OCI-LY3 (cell line): ENCODE measurements around the gene CMA1.
"Not testable (repeated sequence)": the region's sequence is repeated elsewhere in the genome, so short reads cannot be mapped to it uniquely, and the experiment has no call there.

Source experiments
- H2AFZ ChIP-seq: fragments of 200-600, 300-600 bp; shearing (Covaris generic); 2 replicates; pipeline ENCODE4 v1.6.0; 2014; ENCODE audit warnings: antibody characterized with exemption, low read depth, low read length
- H3K27ac ChIP-seq: fragments of 200-600, 300-600 bp; sonication (generic); 2 replicates; pipeline ENCODE4 v1.5.1; 2014; ENCODE audit warnings: mild to moderate bottlenecking, low read length, moderate library complexity, mixed read lengths
- H3K27me3 ChIP-seq: fragments of 200-600, 300-600 bp; sonication (generic); 2 replicates; pipeline ENCODE4 v1.6.1; 2014; ENCODE audit warnings: low read depth, low read length, mixed read lengths
- H3K36me3 ChIP-seq: fragments of 200-600, 300-600 bp; sonication (generic); replicated peaks from 2 replicates; pipeline ENCODE3; 2014; ENCODE audit warnings: low read depth, low read length, mixed read lengths
- H3K4me1 ChIP-seq: fragments of 300-600, 200-600 bp; sonication (generic); 2 replicates; pipeline ENCODE4 v1.6.1; 2014; ENCODE audit warnings: low read length, mixed read lengths
- H3K4me2 ChIP-seq: fragments of 200-600, 300-600 bp; sonication (generic); 2 replicates; pipeline ENCODE4 v1.6.1; 2014; ENCODE audit warnings: low read length, mixed read lengths
- H3K4me3 ChIP-seq: fragments of 300-600, 200-600 bp; sonication (generic); 2 replicates; pipeline ENCODE4 v1.5.1; 2014; ENCODE audit warnings: antibody characterized with exemption, mild to moderate bottlenecking, low read length, moderate library complexity
- H3K79me2 ChIP-seq: fragments of 300-600, 200-600 bp; shearing (Covaris generic); 2 replicates; pipeline ENCODE4 v1.6.1; 2014; ENCODE audit warnings: mild to moderate bottlenecking, low read length, mixed read lengths
- H3K9ac ChIP-seq: fragments of 300-600, 200-600 bp; shearing (Covaris generic); 2 replicates; pipeline ENCODE4 v1.6.0; 2014; ENCODE audit warnings: mild to moderate bottlenecking, low read length, moderate library complexity
- H3K9me3 ChIP-seq: fragments of 200-600, 300-600 bp; shearing (Covaris generic); 2 replicates; pipeline ENCODE4 v1.6.1; 2014; ENCODE audit warnings: low read length, mixed read lengths; ENCODE audit not compliant: insufficient read depth
- H4K20me1 ChIP-seq: fragments of 200-600, 300-600 bp; sonication (generic); 2 replicates; pipeline ENCODE4 v1.6.1; 2016; ENCODE audit warnings: low read length, mixed read lengths; ENCODE audit not compliant: insufficient read depth
- CTCF ChIP-seq: fragments of 200-600, 300-600 bp; sonication (generic); IDR thresholded peaks from 2 replicates; pipeline ENCODE4 v1.5.1; 2014; ENCODE audit warnings: antibody characterized with exemption, low read length, low read depth
- EZH2phosphoT487 ChIP-seq: fragments of 200-600 bp; shearing (Covaris generic); IDR thresholded peaks from 2 replicates; pipeline ENCODE4 v1.6.1; 2018; ENCODE audit warnings: antibody characterized with exemption, mixed run types, low read depth

CMA1 gene

GRCh38 chr14:24535737-24536136 lies 27.7 kb upstream of the CMA1 start:
- Histone ChIP-seq H4K20me1 (no peaks in the 10 kb centered on the region), H3K79me2 (no peaks in the 10 kb centered on the region), H3K36me3 (no peaks in the 10 kb centered on the region), H3K4me2 (no peak overlapping the region), H3K9ac (no peak overlapping the region), H3K9me3 (peaks cover 10% of the 10 kb centered on the region; the same call in 1 of the 2 replicates), H3K4me1 (peaks cover 9% of the 10 kb centered on the region), H3K27ac (no peak overlapping the region), H3K4me3 (no peak overlapping the region), H3K27me3 (no peaks in the 10 kb centered on the region; the same call in 1 of the 2 replicates), H2AFZ (no peak overlapping the region)
- no peak for TF ChIP-seq CTCF
- no peak for TF ChIP-seq EZH2phosphoT487

DNA sequence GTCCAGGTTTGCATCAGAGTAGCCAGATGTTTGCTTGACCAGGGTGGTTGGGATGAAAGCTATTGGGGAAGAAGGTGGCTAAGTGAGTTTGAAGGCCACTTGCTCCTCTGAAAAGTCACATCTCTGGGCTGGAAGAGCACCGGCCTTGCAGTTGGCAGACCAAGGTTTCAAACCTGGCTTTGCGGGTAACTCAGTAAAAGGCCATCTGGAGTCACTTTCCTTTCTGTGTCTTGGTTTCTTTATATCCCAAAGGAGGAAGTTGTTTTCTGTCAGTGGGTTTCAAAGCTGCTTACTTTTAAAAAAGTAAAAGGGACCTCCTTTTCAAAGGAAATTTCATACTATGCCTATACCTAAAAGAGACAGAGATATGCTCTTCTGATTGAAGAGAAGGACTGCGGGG lies 26.2 kb upstream of the CMA1 start:
- H3K4me2 ChIP-seq, result no peak overlapping the region

DNA sequence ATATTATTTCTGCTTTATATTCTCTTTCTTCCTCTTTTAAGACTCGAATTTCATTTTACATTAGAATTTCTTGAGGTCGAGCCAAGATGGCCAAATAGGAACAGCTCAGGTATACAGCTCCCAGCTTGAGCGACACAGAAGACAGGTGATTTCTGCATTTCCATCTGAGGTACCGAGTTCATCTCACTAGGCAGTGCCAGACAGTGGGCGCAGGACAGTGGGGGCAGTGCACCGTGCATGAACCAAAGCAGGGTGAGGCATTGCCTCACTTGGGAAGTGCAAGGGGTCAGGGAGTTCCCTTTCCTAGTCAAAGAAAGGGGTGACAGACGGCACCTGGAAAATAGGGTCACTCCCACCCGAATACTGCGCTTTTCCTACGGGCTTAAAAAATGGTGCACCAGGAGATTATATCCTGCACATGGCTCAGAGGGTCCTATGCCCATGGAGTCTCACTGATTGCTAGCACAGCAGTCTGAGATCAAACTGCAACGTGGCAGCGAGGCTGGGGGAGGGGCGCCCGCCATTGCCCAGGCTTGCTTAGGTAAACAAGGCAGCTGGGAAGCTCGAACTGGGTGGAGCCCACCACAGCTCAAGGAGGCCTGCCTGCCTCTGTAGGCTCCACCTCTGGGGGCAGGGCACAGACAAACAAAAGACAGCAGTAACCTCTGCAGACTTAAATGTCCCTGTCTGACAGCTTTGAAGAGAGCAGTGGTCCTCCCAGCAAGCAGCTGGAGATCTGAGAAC lies 18.0 kb upstream of the CMA1 start:
- H2AFZ ChIP-seq, H4K20me1 ChIP-seq, H3K4me2 ChIP-seq, H3K27ac ChIP-seq, H3K9ac ChIP-seq, H3K27me3 ChIP-seq, H3K9me3 ChIP-seq, H3K79me2 ChIP-seq, H3K4me1 ChIP-seq, H3K36me3 ChIP-seq, H3K4me3 ChIP-seq: not testable (repeated sequence)

More for the DNA sequence above, 26.2 kb upstream of the CMA1 start:
- Histone ChIP-seq H3K27ac (no peak overlapping the region), H3K36me3 (no peaks in the 10 kb centered on the region), H3K79me2 (no peaks in the 10 kb centered on the region), H2AFZ (no peak overlapping the region), H4K20me1 (no peaks in the 10 kb centered on the region), H3K9me3 (peaks cover 4% of the 10 kb centered on the region; the same call in 1 of the 2 replicates), H3K27me3 (no peaks in the 10 kb centered on the region), H3K4me3 (no peak overlapping the region), H3K4me1 (peaks cover 3% of the 10 kb centered on the region; the same call in 1 of the 2 replicates), H3K9ac (no peak overlapping the region)
- TF ChIP-seq CTCF (no peak), EZH2phosphoT487 (no peak)

GRCh38 chr14:24518851-24519250 lies 10.8 kb upstream of the CMA1 start:
- H4K20me1 ChIP-seq, result no peaks in the 10 kb centered on the region
- H3K4me3 ChIP-seq, result no peak overlapping the region
- no peaks in the 10 kb centered on the region for H3K79me2 ChIP-seq
- H3K4me1 ChIP-seq, result peaks cover 8% of the 10 kb centered on the region
- no peak overlapping the region for H3K4me2 ChIP-seq
- H3K36me3 ChIP-seq, result no peaks in the 10 kb centered on the region
- H3K9ac ChIP-seq, result no peak overlapping the region
- TF ChIP-seq CTCF, result no peak
- no peak for TF ChIP-seq EZH2phosphoT487
- no peaks in the 10 kb centered on the region for H3K9me3 ChIP-seq
- no peak overlapping the region for H2AFZ ChIP-seq
- no peak overlapping the region for H3K27ac ChIP-seq
- peaks cover 3% of the 10 kb centered on the region; the same call in 1 of the 2 replicates for H3K27me3 ChIP-seq
